Measurements from ENCODE around the gene TMEM87B. TPM values are rescaled to one million over a fixed set of nuclear protein-coding genes. Genes with fewer than 3 reads are reported as not detected.

Gene TMEM87B
- total and polyA plus RNA-seq, 2 of the 8 experiments (the other 6 are each of a cell fraction or from before 2014, with no cell fraction given): 7.2 to 9.0 TPM

DNA sequence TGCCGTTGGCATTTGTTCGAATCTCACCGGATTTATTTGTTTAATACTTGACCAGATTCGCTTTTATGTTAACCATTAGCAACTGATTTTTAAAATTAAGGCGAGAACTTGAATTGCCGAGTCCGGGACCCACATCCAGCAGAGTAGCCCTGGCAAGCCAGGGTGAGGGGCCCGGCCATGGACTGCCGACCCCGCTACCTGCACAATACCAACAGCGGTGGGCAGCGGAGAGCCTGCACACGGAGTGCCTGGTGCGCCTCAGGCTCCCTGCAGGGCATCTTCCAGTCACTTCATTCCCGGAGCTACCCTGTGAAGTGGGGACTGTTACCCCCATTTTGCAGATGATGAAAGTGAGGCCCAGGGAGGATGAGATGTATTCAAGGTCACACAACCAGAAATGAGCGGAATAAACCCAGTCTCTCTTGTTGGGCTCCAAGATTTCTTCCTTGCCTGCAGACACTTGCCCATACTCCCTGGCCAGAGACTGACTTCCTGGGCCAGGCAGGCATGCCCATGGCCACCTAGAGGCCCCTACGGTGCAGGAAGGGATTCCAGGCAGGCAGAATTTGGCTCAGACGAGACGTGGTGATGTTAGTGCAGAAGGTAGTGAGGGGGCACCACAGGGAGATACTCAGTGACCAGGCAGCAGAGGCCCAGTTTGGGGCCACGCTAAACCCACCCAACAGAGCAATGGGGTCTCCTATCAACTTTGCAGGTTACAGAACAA lies 86.0 kb downstream of the TMEM87B start:
- POLR2A ChIA-PET (ENCODE audit: partially characterized antibody): interaction anchor here (0.5 kb wide), 1 partner anchor 20 kb away, joined by 3 read pairs; no protein-coding TSS in a partner anchor
- Histone ChIP-seq H3K23me2 (ENCODE audit: low read depth, low read length) (peaks cover 10% of the 10 kb centered on the region; the same call in 1 of the 2 replicates), H3K4me3 (ENCODE audit: extremely low read depth in 1 of 4, insufficient read depth in 2 of 4, low read depth in 3 of 4, low read length in 4 of 4) (peak overlapping the region; percentile 10 to 69 (median 29); a peak in 5 of 8 replicates), H4K8ac (ENCODE audit: extremely low read depth, insufficient read depth, low read length) (no peak overlapping the region), H3K79me1 (ENCODE audit: low read depth, low read length) (no peaks in the 10 kb centered on the region), H2BK15ac (ENCODE audit: low read length) (no peak overlapping the region), H3K27me3 (replicated peaks in 1 of 4; ENCODE audit: control insufficient read depth in 3 of 4, extremely low read depth in 1 of 4, insufficient read depth in 3 of 4, low read length in 3 of 4) (peaks cover 29 to 63% (median 48%) of the 10 kb centered on the region in 4 experiments), H3K23ac (ENCODE audit: insufficient read length) (no peak overlapping the region), H3K9me3 (ENCODE audit: insufficient read depth in 2 of 2, low read depth in 1 of 2, low read length in 1 of 2) (no peaks in the 10 kb centered on the region), H3K9ac (replicated peaks in 1 of 4; ENCODE audit: extremely low read depth in 1 of 4, low read depth in 3 of 4, low read length in 3 of 4) (no peak overlapping the region), H4K91ac (replicated peaks; ENCODE audit: insufficient read length, low read length) (no peak overlapping the region), H2BK120ac (replicated peaks; ENCODE audit: low read depth, low read length) (no peak overlapping the region), H3K4ac (replicated peaks; ENCODE audit: insufficient read length, low read depth, low read length) (no peak overlapping the region), H3K4me1 (replicated peaks in 1 of 4; ENCODE audit: control insufficient read depth in 3 of 4, insufficient read depth in 4 of 4, low read length in 3 of 4) (peaks cover 0 to 6% (median 6%) of the 10 kb centered on the region in 4 experiments; a peak in 4 of 7 replicates), H3K36me3 (ENCODE audit: control insufficient read depth in 2 of 4, insufficient read depth in 4 of 4, low read length in 3 of 4) (no peaks in the 10 kb centered on the region), H3K56ac (replicated peaks; ENCODE audit: insufficient read length, low read depth, low read length) (no peak overlapping the region), H2BK12ac (ENCODE audit: low read depth, low read length) (no peak overlapping the region), H3K27ac (ENCODE audit: low read depth, low read length) (no peak overlapping the region), H2BK5ac (ENCODE audit: low read depth, low read length) (no peak overlapping the region), H3K18ac (ENCODE audit: extremely low read depth, low read length) (no peak overlapping the region), H3K79me2 (ENCODE audit: control insufficient read depth in 1 of 2, insufficient read depth in 2 of 2, low read length in 2 of 2) (no peaks in the 10 kb centered on the region), H2AFZ (ENCODE audit: low read length) (no peak overlapping the region), H4K5ac (ENCODE audit: insufficient read length, low read depth, low read length) (no peak overlapping the region), H2BK20ac (ENCODE audit: low read length) (no peak overlapping the region), H4K20me1 (replicated peaks in 1 of 2; ENCODE audit: control insufficient read depth in 1 of 2, insufficient read depth in 2 of 2, low read length in 2 of 2) (peaks cover 0 to 2% of the 10 kb centered on the region in 2 experiments), H3K14ac (ENCODE audit: insufficient read length) (no peak overlapping the region), H3K4me2 (ENCODE audit: insufficient read depth in 1 of 2, low read depth in 2 of 2, low read length in 2 of 2) (peak overlapping the region; percentile 85 to 91), H2AK5ac (ENCODE audit: low read depth, low read length) (no peak overlapping the region)
- CTCF ChIA-PET (ENCODE audit: partially characterized antibody): no interaction called here
- no peak for DNase-seq (ENCODE audit: low read depth in 1 of 2, low spot score in 2 of 2)
- TF ChIP-seq KDM4A (IDR thresholded peaks at IDR 0.05; ENCODE audit: low read depth, low read length, severe bottlenecking) (no peak), SIRT6 (IDR thresholded peaks at IDR 0.05; ENCODE audit: low read length) (no peak), CTCF (IDR thresholded peaks at IDR 0.05; ENCODE audit: control extremely low read depth in 1 of 3, insufficient read depth in 1 of 3, low read depth in 1 of 3, low read length in 3 of 3) (peak in 1 of 3 experiments; percentile 6; a peak in 1 of 4 replicates), KDM1A (IDR thresholded peaks at IDR 0.05; ENCODE audit: borderline replicate concordance, low read length) (peak; percentile 72; the same call in 1 of the 2 replicates)
- no peak for FAIRE-seq
- 60% methylated on average over 20 of the region's 20 CpGs; no CpG with 5 or more reads in 1 of the 2 experiments for WGBS, 2 experiments (ENCODE audit: extremely low coverage in 1 of 2, insufficient coverage in 1 of 2, insufficient read length in 1 of 2, insufficient replicate concordance in 2 of 2, low coverage in 1 of 2, low lambda C conversion rate in 2 of 2, missing lambda C conversion rate in 1 of 2)

Measured in H1 (cell line).